OCI-LY1 (cell line): ENCODE results near the gene MCF2L2.

Source experiments
- EZH2 ChIP-seq: fragments of 200-600 bp; sonication (generic), shearing (Covaris generic); IDR thresholded peaks from 2 replicates; pipeline ENCODE4 v1.8.0; 2017; ENCODE audit warnings: borderline replicate concordance, mixed run types, mild to moderate bottlenecking, antibody characterized with exemption, low read length, moderate library complexity, mixed read lengths
- TF ChIP-seq, protein P1 (sequence below): fragments of 200-600 bp; sonication (generic), shearing (Covaris generic); IDR thresholded peaks from 2 replicates; pipeline ENCODE4 v1.5.1; 2017; ENCODE audit warnings: mild to moderate bottlenecking, antibody characterized with exemption, low read length, moderate library complexity, mixed read lengths

GRCh38 chr3:183330881-183331280, 97.5 kb downstream of the MCF2L2 start:
- TF ChIP-seq, protein P1, sequence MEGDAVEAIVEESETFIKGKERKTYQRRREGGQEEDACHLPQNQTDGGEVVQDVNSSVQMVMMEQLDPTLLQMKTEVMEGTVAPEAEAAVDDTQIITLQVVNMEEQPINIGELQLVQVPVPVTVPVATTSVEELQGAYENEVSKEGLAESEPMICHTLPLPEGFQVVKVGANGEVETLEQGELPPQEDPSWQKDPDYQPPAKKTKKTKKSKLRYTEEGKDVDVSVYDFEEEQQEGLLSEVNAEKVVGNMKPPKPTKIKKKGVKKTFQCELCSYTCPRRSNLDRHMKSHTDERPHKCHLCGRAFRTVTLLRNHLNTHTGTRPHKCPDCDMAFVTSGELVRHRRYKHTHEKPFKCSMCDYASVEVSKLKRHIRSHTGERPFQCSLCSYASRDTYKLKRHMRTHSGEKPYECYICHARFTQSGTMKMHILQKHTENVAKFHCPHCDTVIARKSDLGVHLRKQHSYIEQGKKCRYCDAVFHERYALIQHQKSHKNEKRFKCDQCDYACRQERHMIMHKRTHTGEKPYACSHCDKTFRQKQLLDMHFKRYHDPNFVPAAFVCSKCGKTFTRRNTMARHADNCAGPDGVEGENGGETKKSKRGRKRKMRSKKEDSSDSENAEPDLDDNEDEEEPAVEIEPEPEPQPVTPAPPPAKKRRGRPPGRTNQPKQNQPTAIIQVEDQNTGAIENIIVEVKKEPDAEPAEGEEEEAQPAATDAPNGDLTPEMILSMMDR: no peak
- TF ChIP-seq EZH2: no peak
